GM18517 (cell line): Measurements from ENCODE around the gene SUGP2.
"Not testable (repeated sequence)": the region's sequence is repeated elsewhere in the genome, so short reads cannot be mapped to it uniquely, and the experiment has no call there.

ENCODE experiments used
- ATAC-seq: cut with Tn5 transposase; IDR thresholded peaks from one replicate; pipeline ENCODE4 v1.9.1; 2021; ENCODE audit warnings: mild to moderate bottlenecking, moderate library complexity; ENCODE audit not compliant: unreplicated experiment

SUGP2 gene

GRCh38 chr19:18960370-18960769, 72.9 kb downstream of the SUGP2 start:
- no peak for ATAC-seq

GRCh38 chr19:18955042-18955441, 78.3 kb downstream of the SUGP2 start:
- no peak for ATAC-seq

GRCh38 chr19:18954094-18954493, 79.2 kb downstream of the SUGP2 start:
- no peak for ATAC-seq

GRCh38 chr19:18952364-18953003, 80.8 kb downstream of the SUGP2 start:
- not testable (repeated sequence) for ATAC-seq

GRCh38 chr19:18951721-18952281, 81.5 kb downstream of the SUGP2 start:
- no peak for ATAC-seq

- no peak for ATAC-seq
These were observed 83.5 kb downstream of the SUGP2 start for GRCh38 chr19:18949858-18950257.

- no peak for ATAC-seq
These were observed 84.4 kb downstream of the SUGP2 start for GRCh38 chr19:18948976-18949356.

GRCh38 chr19:18948075-18948975, 85.0 kb downstream of the SUGP2 start:
- ATAC-seq = no peak

GRCh38 chr19:18946918-18947317, 86.4 kb downstream of the SUGP2 start:
- no peak for ATAC-seq

GRCh38 chr19:18946335-18946734, 87.0 kb downstream of the SUGP2 start:
- no peak for ATAC-seq

- ATAC-seq = no peak
These were observed 88.0 kb downstream of the SUGP2 start for GRCh38 chr19:18945297-18945696.

GRCh38 chr19:18943465-18943864, 89.9 kb downstream of the SUGP2 start:
- no peak for ATAC-seq

GRCh38 chr19:18942692-18943091, 90.6 kb downstream of the SUGP2 start:
- ATAC-seq = no peak

- no peak for ATAC-seq
These were observed 91.5 kb downstream of the SUGP2 start for GRCh38 chr19:18941628-18942354.
